K562 (cell line): ENCODE measurements around the gene CSF1R. TPM values are rescaled to one million over a fixed set of nuclear protein-coding genes. Genes with fewer than 3 reads are reported as not detected.

Experiments used
- EHMT2 ChIP-seq: fragments of 450-650 bp; IDR thresholded peaks from 2 replicates; pipeline ENCODE4 v1.6.1; 2018; ENCODE audit warnings: antibody characterized with exemption
- FIP1L1 ChIP-seq: fragments of 200-400 bp; formaldehyde crosslinking; IDR thresholded peaks from 2 replicates; pipeline ENCODE4 v1.6.1; 2018; ENCODE audit warnings: mild to moderate bottlenecking, low read depth, low read length; ENCODE audit not compliant: poor library complexity, severe bottlenecking
- JUN ChIP-seq, 2 experiments: sonication (generic) in 1 of 2; formaldehyde crosslinking in 1 of 2; IDR thresholded peaks; 2 replicates each; pipeline versions ENCODE4 v1.6.1 to v1.8.0; 2012 to 2022; ENCODE audit warnings: borderline replicate concordance in 2 of 2, mild to moderate bottlenecking in 2 of 2, improper control_type of control experiment in 1 of 2, low read depth in 1 of 2, low read length in 1 of 2, missing genetic modification reagents in 1 of 2
- KDM5B ChIP-seq: fragments of 200-600 bp; sonication (generic); IDR thresholded peaks from 2 replicates; pipeline ENCODE4 v1.6.1; 2012; ENCODE audit warnings: low read depth, mild to moderate bottlenecking, moderate library complexity, low read length, control low read depth, inconsistent platforms; ENCODE audit not compliant: insufficient replicate concordance
- MCM2 ChIP-seq: fragments of 450-650 bp; IDR thresholded peaks from 2 replicates; pipeline ENCODE4 v1.6.1; 2017; ENCODE audit warnings: low read depth, mild to moderate bottlenecking
- PCBP1 ChIP-seq: fragments of 200-400 bp; formaldehyde crosslinking; IDR thresholded peaks from 2 replicates; pipeline ENCODE4 v1.6.1; 2018; ENCODE audit warnings: mild to moderate bottlenecking, low read depth, low read length; ENCODE audit not compliant: poor library complexity, severe bottlenecking
- POLR3G ChIP-seq: IDR thresholded peaks from 2 replicates; pipeline ENCODE4 v1.6.1; 2011; ENCODE audit not compliant: insufficient read length, insufficient replicate concordance; ENCODE audit errors: extremely low read depth
- SMARCB1 ChIP-seq: IDR thresholded peaks from 2 replicates; pipeline ENCODE4 v1.6.1; 2011; ENCODE audit warnings: improper control_type of control experiment, low read depth; ENCODE audit not compliant: insufficient read length
- TEAD2 ChIP-seq: fragments of 450-650 bp; IDR thresholded peaks from 2 replicates; pipeline ENCODE4 v1.6.1; 2016; ENCODE audit warnings: missing genetic modification characterization, control low read depth, missing compliant biosample characterization
- ZKSCAN3 ChIP-seq: fragments of 250-450 bp; sonication (Bioruptor Pico); IDR thresholded peaks from 2 replicates; pipeline ENCODE4 v1.4.0; 2020
- ZNF197 ChIP-seq: fragments of 200-800 bp; sonication (Bioruptor generic); IDR thresholded peaks from 2 replicates; pipeline ENCODE4 v1.6.1; 2016; ENCODE audit warnings: low read depth, missing genetic modification characterization, missing compliant biosample characterization
- polyA plus RNA-seq, 8 experiments: library from polyadenylated mRNA; depleted of rRNA in 4 of 8; stranded (reverse) in 5 of 8; unstranded in 3 of 8; fragments of >200 nt; fragmentation: Nextera tagmentation in 2 of 8; fragmentation: Illumina TruSeq in 1 of 8; extraction: Ambion mirVana in 2 of 8; extraction: Trizol in 1 of 8; gene quantifications; 2 replicates each; pipeline versions ENCODE4 v1.2.1 to v1.2.3, GENCODE V29; 2011 to 2014; ENCODE audit warnings: inconsistent platforms in 1 of 8, missing spikeins in 1 of 8
- total RNA-seq, 7 experiments: library from RNA; depleted of rRNA in 6 of 7; stranded (reverse); fragments of >200 nt in 6 of 7; fragmentation: Illumina TruSeq in 2 of 7; extraction: Trizol in 2 of 7; gene quantifications; 2 replicates each; pipeline versions ENCODE4 v1.2.1 to v1.2.3, GENCODE V29; 2011 to 2021; ENCODE audit warnings: low replicate concordance in 1 of 7
- TF ChIP-seq, protein P1 (sequence below), 3 experiments: fragments of 200-800 bp in 1 of 3; fragments of 250-450 bp in 1 of 3; fragments of 450-650 bp in 1 of 3; sonication (Bioruptor Pico) in 1 of 3; sonication (Bioruptor generic) in 1 of 3; formaldehyde crosslinking in 1 of 3; IDR thresholded peaks; 2 replicates each; pipeline versions ENCODE4 v1.6.1 to v1.8.0; 2016 to 2022; ENCODE audit warnings: mild to moderate bottlenecking in 2 of 3, missing genetic modification characterization in 2 of 3, missing compliant biosample characterization in 1 of 3, moderate library complexity in 1 of 3
- TF ChIP-seq, protein P2 (sequence below): fragments of 450-650 bp; formaldehyde crosslinking; IDR thresholded peaks from 2 replicates; pipeline ENCODE4 v1.4.0; 2020; ENCODE audit warnings: mild to moderate bottlenecking, moderate library complexity
- TF ChIP-seq, protein P3 (sequence below): sonication (generic); formaldehyde crosslinking; IDR thresholded peaks from 2 replicates; pipeline ENCODE4 v1.8.0; 2022; ENCODE audit warnings: missing genetic modification reagents, mild to moderate bottlenecking, moderate library complexity, borderline replicate concordance
- TF ChIP-seq, protein P4 (sequence below): fragments of 450-650 bp; IDR thresholded peaks from 2 replicates; pipeline ENCODE4 v1.6.1; 2017; ENCODE audit warnings: mild to moderate bottlenecking, moderate library complexity

The CSF1R gene
- total and polyA plus RNA-seq, 9 of the 15 experiments (the other 6 are each of a cell fraction or from before 2014, with no cell fraction given), result 0.03 to 0.64 (median 0.20) TPM; not detected in 6

DNA sequence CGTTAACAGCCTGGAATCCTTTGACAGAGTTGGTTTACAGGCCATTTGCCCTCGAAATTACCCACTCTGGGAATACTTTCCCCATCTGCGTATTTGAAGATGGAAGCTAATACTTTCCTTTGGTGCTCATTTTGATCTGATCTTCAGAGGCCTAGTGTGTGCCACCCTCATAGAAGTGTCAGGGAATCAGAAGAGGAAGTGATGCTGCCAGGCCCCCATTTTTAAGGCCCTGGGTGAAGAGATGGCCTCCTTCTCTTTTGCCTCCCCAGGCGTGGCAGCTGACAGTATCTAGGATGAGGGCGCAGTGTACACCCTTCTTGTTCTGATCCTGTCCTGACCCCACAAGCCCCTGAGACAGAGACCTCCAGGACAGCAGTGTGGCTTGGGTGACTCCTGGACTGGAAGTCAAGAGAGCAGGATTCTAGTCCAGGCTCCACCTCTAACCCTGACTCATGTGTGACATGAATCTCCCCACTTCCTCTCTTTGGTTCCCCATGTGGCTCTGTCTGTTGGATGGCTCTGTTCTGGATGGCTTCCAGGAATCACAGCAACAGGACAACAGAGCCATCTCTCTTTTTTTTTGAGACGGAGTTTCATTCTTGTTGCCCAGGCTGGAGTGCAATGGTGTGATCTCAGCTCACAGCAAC, 27.8 kb downstream of the CSF1R start (continued):
- TF ChIP-seq, protein P1, sequence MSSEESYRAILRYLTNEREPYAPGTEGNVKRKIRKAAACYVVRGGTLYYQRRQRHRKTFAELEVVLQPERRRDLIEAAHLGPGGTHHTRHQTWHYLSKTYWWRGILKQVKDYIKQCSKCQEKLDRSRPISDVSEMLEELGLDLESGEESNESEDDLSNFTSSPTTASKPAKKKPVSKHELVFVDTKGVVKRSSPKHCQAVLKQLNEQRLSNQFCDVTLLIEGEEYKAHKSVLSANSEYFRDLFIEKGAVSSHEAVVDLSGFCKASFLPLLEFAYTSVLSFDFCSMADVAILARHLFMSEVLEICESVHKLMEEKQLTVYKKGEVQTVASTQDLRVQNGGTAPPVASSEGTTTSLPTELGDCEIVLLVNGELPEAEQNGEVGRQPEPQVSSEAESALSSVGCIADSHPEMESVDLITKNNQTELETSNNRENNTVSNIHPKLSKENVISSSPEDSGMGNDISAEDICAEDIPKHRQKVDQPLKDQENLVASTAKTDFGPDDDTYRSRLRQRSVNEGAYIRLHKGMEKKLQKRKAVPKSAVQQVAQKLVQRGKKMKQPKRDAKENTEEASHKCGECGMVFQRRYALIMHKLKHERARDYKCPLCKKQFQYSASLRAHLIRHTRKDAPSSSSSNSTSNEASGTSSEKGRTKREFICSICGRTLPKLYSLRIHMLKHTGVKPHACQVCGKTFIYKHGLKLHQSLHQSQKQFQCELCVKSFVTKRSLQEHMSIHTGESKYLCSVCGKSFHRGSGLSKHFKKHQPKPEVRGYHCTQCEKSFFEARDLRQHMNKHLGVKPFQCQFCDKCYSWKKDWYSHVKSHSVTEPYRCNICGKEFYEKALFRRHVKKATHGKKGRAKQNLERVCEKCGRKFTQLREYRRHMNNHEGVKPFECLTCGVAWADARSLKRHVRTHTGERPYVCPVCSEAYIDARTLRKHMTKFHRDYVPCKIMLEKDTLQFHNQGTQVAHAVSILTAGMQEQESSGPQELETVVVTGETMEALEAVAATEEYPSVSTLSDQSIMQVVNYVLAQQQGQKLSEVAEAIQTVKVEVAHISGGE (CRISPR knock-in tag; IDR thresholded peaks at IDR 0.05), result no peak
- TF ChIP-seq TEAD2 (tag) (no peak), POLR3G (no peak), ZKSCAN3 (no peak), JUN (IDR thresholded peaks at IDR 0.05; ENCODE audit: borderline replicate concordance, low read depth, low read length) (peak; percentile 54; the same call in 1 of the 2 replicates), JUN (CRISPR knock-in tag; IDR thresholded peaks at IDR 0.05; ENCODE audit: borderline replicate concordance) (no peak), MCM2 (no peak), PCBP1 (no peak), ZNF197 (no peak), SMARCB1 (no peak), EHMT2 (0 out of 2 replicates have a peak, but pooled peaks have one; percentile 28), KDM5B (no peak), FIP1L1 (no peak)
- TF ChIP-seq, protein P2, sequence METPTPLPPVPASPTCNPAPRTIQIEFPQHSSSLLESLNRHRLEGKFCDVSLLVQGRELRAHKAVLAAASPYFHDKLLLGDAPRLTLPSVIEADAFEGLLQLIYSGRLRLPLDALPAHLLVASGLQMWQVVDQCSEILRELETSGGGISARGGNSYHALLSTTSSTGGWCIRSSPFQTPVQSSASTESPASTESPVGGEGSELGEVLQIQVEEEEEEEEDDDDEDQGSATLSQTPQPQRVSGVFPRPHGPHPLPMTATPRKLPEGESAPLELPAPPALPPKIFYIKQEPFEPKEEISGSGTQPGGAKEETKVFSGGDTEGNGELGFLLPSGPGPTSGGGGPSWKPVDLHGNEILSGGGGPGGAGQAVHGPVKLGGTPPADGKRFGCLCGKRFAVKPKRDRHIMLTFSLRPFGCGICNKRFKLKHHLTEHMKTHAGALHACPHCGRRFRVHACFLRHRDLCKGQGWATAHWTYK (CRISPR knock-in tag), result 0 out of 2 replicates have a peak, but pooled peaks have one; percentile 28
- TF ChIP-seq, protein P3, sequence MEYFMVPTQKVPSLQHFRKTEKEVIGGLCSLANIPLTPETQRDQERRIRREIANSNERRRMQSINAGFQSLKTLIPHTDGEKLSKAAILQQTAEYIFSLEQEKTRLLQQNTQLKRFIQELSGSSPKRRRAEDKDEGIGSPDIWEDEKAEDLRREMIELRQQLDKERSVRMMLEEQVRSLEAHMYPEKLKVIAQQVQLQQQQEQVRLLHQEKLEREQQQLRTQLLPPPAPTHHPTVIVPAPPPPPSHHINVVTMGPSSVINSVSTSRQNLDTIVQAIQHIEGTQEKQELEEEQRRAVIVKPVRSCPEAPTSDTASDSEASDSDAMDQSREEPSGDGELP (CRISPR knock-in tag), result no peak; the same call in 1 of the 2 replicates
- TF ChIP-seq, protein P4, sequence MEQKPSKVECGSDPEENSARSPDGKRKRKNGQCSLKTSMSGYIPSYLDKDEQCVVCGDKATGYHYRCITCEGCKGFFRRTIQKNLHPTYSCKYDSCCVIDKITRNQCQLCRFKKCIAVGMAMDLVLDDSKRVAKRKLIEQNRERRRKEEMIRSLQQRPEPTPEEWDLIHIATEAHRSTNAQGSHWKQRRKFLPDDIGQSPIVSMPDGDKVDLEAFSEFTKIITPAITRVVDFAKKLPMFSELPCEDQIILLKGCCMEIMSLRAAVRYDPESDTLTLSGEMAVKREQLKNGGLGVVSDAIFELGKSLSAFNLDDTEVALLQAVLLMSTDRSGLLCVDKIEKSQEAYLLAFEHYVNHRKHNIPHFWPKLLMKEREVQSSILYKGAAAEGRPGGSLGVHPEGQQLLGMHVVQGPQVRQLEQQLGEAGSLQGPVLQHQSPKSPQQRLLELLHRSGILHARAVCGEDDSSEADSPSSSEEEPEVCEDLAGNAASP, result no peak
